Adrenal gland (tissue), 5 donors: ENCODE data around the gene KRTAP5-5.
"Not testable (repeated sequence)": the region's sequence is repeated elsewhere in the genome, so short reads cannot be mapped to it uniquely, and the experiment has no call there.

Experiments used
- CTCF ChIP-seq, 6 experiments: fragments of 450-650 bp in 4 of 6; fragments of 200-600 bp in 2 of 6; sonication (generic) in 1 of 6; IDR thresholded peaks; 1 replicate in 5 of 6; 2 replicates in 1 of 6; pipeline versions ENCODE4 v1.5.1 to v1.8.0; 2016 to 2021; ENCODE audit warnings: antibody characterized with exemption in 6 of 6, mild to moderate bottlenecking in 2 of 6, moderate library complexity in 1 of 6
- POLR2A ChIP-seq, 2 donors: fragments of 450-650 bp; IDR thresholded peaks; one replicate each; pipeline ENCODE4 v1.6.1; 2017; ENCODE audit warnings: antibody characterized with exemption in 2 of 2, mild to moderate bottlenecking in 2 of 2, moderate library complexity in 1 of 2
- donor health status: DM: no; HTN: no; CAD: no.

- not testable (repeated sequence) for TF ChIP-seq CTCF, POLR2A (IDR thresholded peaks at IDR 0.05)
Observed at GRCh38 chr11:1605923-1606322, 23.7 kb upstream of the KRTAP5-5 start.
